Heart left ventricle (tissue), 13 donors: ENCODE measurements around the gene KPNB1.

ENCODE experiments used
- CTCF ChIP-seq, 12 donors: fragments of 200-600 bp; sonication (generic) in 4 of 12; IDR thresholded peaks; one replicate each; pipeline versions ENCODE4 v1.5.0 to v1.8.0; 2018 to 2022; ENCODE audit warnings: antibody characterized with exemption in 12 of 12, mild to moderate bottlenecking in 5 of 12
- POLR2A ChIP-seq, 2 donors: fragments of 450-650 bp; IDR thresholded peaks; one replicate each; pipeline ENCODE4 v1.6.1; 2017; ENCODE audit warnings: antibody characterized with exemption in 2 of 2, mild to moderate bottlenecking in 2 of 2, moderate library complexity in 2 of 2
- donor health status: ischemic (EF 13 %, LVEDD 7.1; RV severe dilation, severe dysfunction).
- donor health status: DM: no; HTN: yes; CAD: no.
- donor health status: DM: no; HTN: no; CAD: no.
- donor health status: ischemic (EF 25% LVEDD 6.9; RV normal size, moderate dysfunction).
- donor health status: ischemic (EF 25% LVEDD 5.7; RV mildly dilated, moderate dysfunction).
- donor health status: ischemic (EF 35%, LVEDD 5.7; RV mildly dilated, moderate dysfunction).
- donor health status: nonischemic (EF 11% LVEDD 7.7; RV severe dilation, severe dysfunction).
- donor health status: DM: yes; HTN: yes; CAD: no.
- donor health status: PGD.
- donor health status: ischemic (EF 29% LVEDD 5.4; RV normal size, mild dysfunction).
- donor health status: nonischemic (EF 23%, LVEDD 6.1; RV moderate dilation, normal function).

GRCh38 chr17:47720196-47720595 is 70.5 kb downstream of the KPNB1 start:
- TF ChIP-seq POLR2A (IDR thresholded peaks at IDR 0.05) = no peak
- TF ChIP-seq CTCF (IDR thresholded peaks at IDR 0.05) = no peak
